Fibroblast of the aortic adventitia (primary cell): ENCODE measurements around the gene LYRM4. TPM values are rescaled to one million over a fixed set of nuclear protein-coding genes. Genes with fewer than 3 reads are reported as not detected.

ENCODE experiments used
- DNase-seq: peaks from one replicate; pipeline ENCODE4 v3.0.0-alpha.2; 2010; ENCODE audit warnings: low read depth
- H3K4me3 ChIP-seq: 2 replicates; pipeline ENCODE4 v1.5.1; 2011; ENCODE audit warnings: low read depth, mild to moderate bottlenecking, control low read depth, low read length, moderate library complexity
- total RNA-seq: library from RNA; depleted of rRNA; stranded (reverse); fragments of >200 nt; gene quantifications from 2 replicates; pipeline ENCODE4 v1.2.3, GENCODE V29; 2012; ENCODE audit warnings: low replicate concordance
- TF ChIP-seq, protein P1 (sequence below): IDR thresholded peaks from 2 replicates; pipeline ENCODE4 v1.5.1; 2011; ENCODE audit warnings: mild to moderate bottlenecking, low read length, control low read depth, inconsistent platforms; ENCODE audit not compliant: insufficient read depth

LYRM4 gene
- total RNA-seq, 1 donor: 21.2 TPM

DNA sequence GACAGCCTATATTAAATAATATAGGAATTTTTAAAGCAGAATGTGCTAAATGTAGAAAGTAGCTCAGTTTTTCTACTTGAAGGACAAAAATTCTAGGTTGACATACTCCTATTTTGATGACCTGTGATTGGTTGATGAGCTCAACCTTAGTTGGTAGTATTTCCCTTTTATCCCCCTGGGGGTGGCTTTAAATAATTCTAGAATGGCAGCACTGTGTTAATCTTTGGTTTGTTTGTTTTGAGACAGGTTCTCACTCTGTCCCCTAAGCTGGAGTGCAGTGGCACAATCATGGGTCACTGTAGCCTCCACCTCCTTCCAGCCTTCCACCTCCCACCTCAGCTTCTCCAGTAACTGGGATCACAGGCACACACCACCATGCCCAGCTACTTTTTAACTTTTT lies 29.8 kb upstream of the LYRM4 start:
- no peak for DNase-seq
- TF ChIP-seq, protein P1, sequence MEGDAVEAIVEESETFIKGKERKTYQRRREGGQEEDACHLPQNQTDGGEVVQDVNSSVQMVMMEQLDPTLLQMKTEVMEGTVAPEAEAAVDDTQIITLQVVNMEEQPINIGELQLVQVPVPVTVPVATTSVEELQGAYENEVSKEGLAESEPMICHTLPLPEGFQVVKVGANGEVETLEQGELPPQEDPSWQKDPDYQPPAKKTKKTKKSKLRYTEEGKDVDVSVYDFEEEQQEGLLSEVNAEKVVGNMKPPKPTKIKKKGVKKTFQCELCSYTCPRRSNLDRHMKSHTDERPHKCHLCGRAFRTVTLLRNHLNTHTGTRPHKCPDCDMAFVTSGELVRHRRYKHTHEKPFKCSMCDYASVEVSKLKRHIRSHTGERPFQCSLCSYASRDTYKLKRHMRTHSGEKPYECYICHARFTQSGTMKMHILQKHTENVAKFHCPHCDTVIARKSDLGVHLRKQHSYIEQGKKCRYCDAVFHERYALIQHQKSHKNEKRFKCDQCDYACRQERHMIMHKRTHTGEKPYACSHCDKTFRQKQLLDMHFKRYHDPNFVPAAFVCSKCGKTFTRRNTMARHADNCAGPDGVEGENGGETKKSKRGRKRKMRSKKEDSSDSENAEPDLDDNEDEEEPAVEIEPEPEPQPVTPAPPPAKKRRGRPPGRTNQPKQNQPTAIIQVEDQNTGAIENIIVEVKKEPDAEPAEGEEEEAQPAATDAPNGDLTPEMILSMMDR: no peak
- no peak overlapping the region for H3K4me3 ChIP-seq

DNA sequence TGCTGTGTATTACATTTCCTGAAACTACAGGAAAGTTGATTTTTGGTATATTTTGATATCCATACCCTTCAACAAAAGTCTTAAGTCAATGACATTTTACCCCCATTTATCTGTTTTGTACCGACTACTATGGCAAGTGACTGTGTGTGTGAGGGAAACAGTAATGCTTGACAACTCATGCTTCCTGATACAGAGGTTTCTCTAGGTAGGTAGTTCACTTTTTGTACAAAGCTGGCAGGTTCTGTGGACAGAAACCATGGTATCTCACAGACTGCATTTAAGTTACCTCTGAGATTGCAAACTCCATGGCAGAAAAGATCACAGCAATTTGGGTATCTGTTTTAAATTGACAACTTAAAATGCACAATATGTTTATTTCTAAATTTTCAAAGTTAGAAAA lies 29.3 kb upstream of the LYRM4 start:
- H3K4me3 ChIP-seq: no peak overlapping the region
- TF ChIP-seq, protein P1: no peak
- no peak for DNase-seq

DNA sequence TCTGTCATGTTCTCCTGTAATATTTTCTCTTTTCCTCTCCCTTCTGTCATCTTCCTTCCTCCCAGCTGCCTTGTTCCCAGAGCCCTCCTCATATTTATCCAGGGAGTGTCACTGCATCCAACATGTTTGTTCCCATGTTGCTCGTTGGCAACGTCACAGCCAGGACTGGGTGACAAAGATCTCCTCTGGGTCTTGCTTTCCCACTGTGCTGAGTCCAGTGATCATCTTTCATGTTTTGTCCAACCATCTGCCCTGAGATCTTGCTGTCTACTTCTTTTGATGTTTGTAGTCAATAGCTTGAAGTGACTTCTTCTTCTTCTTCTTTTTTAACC lies 27.2 kb upstream of the LYRM4 start:
- no peak for DNase-seq
- TF ChIP-seq, protein P1: no peak
- no peak overlapping the region for H3K4me3 ChIP-seq

GRCh38 chr6:5287205-5287965 lies 26.6 kb upstream of the LYRM4 start:
- TF ChIP-seq, protein P1: no peak
- DNase-seq: peak; percentile 67
- H3K4me3 ChIP-seq: no peak overlapping the region

DNA sequence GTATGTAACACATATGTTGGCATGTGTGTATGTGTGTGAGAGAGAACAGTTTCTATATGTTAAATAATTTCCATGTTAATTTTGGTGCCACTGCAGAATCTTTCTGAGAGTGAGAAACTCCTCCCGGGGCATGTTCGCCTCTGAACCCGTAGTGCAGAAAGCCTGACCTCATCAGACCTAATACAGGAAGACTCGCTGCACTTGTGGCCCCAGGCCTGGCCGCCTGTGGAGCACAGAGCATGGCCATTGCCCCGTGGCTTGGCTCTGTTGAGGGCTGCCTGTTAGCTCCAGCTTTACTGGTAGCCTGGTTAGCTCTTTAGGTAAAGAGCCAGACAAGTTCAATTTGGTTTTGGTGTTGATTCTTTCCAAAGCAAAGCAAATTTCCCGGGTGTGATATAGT lies 26.0 kb upstream of the LYRM4 start:
- TF ChIP-seq, protein P1: no peak

GRCh38 chr6:5285526-5285925 lies 24.8 kb upstream of the LYRM4 start:
- DNase-seq: no peak
- H3K4me3 ChIP-seq: no peak overlapping the region
- TF ChIP-seq, protein P1: no peak

More for the DNA sequence above, 26.0 kb upstream of the LYRM4 start:
- no peak overlapping the region for H3K4me3 ChIP-seq
- DNase-seq: no peak

GRCh38 chr6:5285081-5285480 lies 24.3 kb upstream of the LYRM4 start:
- DNase-seq: no peak
- TF ChIP-seq, protein P1: no peak
- no peak overlapping the region for H3K4me3 ChIP-seq
